Sciatic nerve (tissue), 2 donors: Measurements from ENCODE around the gene XRN1. TPM values are rescaled to one million over a fixed set of nuclear protein-coding genes. Genes with fewer than 3 reads are reported as not detected.

Experiments used
- ATAC-seq: fragments of 200-7000 bp; cut with Tn5 transposase; one replicate; pipeline ENCODE4 v1.9.1; 2020; ENCODE audit warnings: mild to moderate bottlenecking, moderate library complexity
- DNase-seq: peaks from one replicate; pipeline ENCODE4 v3.0.0-alpha.2; 2020; ENCODE audit warnings: low spot score
- intact Hi-C: fragments of 100-400 bp; cut with DNase I; formaldehyde crosslinking; loops from one replicate; pipeline ENCODE4 v1.14.2; 2022
- total RNA-seq: library from RNA; stranded (reverse); fragmentation: NEBNext Ultra II Directional; extraction: Animal tissue kit (Norgen Biotek cat#: 25700); gene quantifications from one replicate; pipeline ENCODE4 v1.2.1, GENCODE V29; 2021
- donor health status: DM: no; HTN: no; CAD: no.
- donor health status: DM: no; HTN: no; CAD: no.

Gene XRN1
- total RNA-seq, 1 donor from 2014 or later, result 72.8 TPM

GRCh38 chr3:142281474-142281873 is 166.4 kb downstream of the XRN1 start:
- ATAC-seq (no peak), DNase-seq (no peak)
- intact Hi-C loops, result no loop called here

- ATAC-seq, result peak; percentile 92
- no peak for DNase-seq
- intact Hi-C loops, result loop anchor here (2.0 kb wide), 1 partner anchor 151 kb away; no protein-coding TSS in a partner anchor
Observed at GRCh38 chr3:142279965-142280590, 167.8 kb downstream of the XRN1 start.

DNA sequence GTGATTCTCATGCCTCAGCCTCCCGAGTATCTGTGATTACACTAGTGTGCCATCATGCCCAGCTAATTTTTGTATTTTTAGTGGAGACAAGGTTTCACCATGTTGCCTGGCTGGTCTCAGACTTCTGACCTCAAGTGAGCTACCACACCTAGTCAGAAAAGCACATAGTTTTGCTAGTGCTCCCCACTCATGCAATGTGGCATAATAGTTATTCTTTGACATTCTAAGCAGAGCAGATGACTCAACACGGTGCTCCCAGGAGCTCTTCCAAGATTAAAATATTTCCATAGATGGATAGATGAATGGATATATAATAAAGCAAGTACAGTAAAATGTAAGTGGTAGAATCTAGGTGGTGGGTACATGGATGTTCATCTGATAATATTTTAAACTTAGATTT is 169.4 kb downstream of the XRN1 start:
- intact Hi-C loops, result loop anchor here (2.0 kb wide), 1 partner anchor 150 kb away; no protein-coding TSS in a partner anchor
- DNase-seq (no peak), ATAC-seq (no peak)

DNA sequence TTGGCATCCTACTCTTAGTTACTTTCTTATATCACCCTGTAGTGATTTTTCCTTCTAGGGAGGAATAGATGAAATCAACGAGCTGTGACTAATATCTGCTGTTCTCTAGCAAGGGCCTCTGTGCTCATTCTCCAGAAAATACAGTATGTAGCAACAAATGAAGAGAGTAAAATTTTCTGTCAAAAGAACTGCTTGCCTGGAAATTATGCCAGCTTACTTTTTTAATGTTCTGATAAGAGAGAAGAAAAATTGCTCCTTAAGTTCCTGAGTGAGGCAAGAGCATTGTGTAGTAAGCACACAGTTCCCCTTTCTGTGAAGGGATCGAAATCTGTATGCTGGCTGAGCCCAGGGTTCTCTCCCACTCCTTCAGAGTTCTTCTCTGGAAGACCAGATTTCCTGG is 171.1 kb downstream of the XRN1 start:
- ATAC-seq, result no peak

DNA sequence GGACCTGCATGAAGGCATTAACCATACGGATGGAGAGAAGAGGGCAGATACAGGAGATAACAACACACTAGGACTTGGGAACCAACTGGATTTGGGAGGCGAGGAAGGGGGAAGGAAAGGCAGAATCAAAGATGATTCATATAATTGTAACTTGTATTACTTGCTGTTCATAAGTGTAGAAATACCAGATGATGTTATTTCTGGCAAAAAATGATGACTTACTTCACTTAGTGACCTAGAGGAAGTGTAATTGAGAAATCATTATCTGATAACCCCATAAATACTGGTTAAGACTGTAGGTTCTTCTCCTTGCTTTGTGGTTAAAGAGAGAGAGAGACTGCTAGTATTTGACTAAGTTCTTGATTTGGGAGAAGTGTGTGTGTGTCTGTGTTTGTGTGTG is 172.0 kb downstream of the XRN1 start:
- DNase-seq (no peak), ATAC-seq (peak; percentile 77)
- intact Hi-C loops, result no loop called here

More for the DNA sequence above, 171.1 kb downstream of the XRN1 start:
- intact Hi-C loops, result no loop called here
- DNase-seq, result no peak

- ATAC-seq (no peak), DNase-seq (no peak)
- intact Hi-C loops, result no loop called here
Observed at GRCh38 chr3:142274908-142275307, 172.9 kb downstream of the XRN1 start.

- DNase-seq, result no peak
- intact Hi-C loops, result no loop called here
- peak; percentile 70 for ATAC-seq
Observed at GRCh38 chr3:142273501-142273900, 174.3 kb downstream of the XRN1 start.

DNA sequence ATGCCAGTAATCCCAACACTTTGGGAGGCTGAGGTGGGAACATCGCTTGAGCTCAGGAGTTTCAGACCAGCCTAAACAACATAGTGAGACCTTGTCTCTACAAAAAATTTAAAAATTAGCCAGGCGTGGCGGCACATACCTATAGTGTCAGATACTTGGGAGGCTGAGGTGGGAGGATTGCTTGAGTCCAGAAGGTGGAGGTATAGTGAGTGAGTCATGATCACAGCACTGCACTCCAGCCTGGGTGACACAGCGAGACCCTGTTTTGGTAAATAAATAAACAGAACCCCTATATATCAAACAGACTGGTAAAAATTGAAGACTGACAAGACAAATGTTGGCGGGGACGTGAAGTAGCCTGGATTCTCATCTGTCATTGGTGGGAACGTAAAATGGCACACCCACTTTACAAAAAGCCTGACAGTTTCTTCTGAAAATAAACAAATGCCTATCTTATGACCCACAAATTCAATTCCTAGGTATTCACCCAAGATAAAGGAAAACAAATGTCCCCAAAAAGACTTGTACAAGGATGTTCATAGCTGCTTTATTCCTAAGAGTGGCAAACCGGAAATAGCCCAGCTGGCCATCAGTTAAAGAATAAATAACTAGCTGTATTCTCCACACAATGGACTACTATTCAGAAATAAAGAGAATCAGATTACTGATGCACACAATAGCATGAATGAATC is 175.5 kb downstream of the XRN1 start:
- ATAC-seq (no peak), DNase-seq (no peak)
- intact Hi-C loops, result no loop called here

GRCh38 chr3:142270407-142270806 is 177.4 kb downstream of the XRN1 start:
- no peak for ATAC-seq
- intact Hi-C loops, result no loop called here
- DNase-seq, result no peak

GRCh38 chr3:142269767-142270166 is 178.1 kb downstream of the XRN1 start:
- DNase-seq (no peak), ATAC-seq (no peak)
- intact Hi-C loops, result no loop called here

GRCh38 chr3:142268426-142268825 is 179.4 kb downstream of the XRN1 start:
- intact Hi-C loops, result no loop called here
- DNase-seq, result no peak
- no peak for ATAC-seq

GRCh38 chr3:142267269-142267668 is 180.6 kb downstream of the XRN1 start:
- intact Hi-C loops, result no loop called here
- DNase-seq (no peak), ATAC-seq (no peak)

- ATAC-seq, result no peak
- intact Hi-C loops, result no loop called here
Observed at GRCh38 chr3:142263112-142263511, 184.7 kb downstream of the XRN1 start.

DNA sequence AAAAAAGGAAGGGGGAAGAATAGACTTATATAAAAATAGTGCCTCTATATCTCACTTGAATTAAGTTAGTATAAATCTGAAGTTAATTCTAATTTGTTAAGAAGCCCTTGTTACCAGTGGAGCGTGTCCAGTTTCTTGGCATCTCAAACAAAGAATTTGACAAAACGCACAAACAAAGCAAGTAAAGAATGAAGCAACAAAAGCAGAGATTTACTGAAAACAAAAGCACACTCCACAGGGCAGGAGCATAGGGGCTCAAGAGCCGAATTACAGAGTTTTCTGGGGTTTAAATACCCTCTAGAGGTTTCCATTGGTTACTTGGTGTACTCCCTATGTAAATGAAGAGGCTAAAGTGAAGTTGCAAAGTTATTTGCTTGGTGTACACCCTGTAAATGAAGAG is 188.5 kb downstream of the XRN1 start:
- intact Hi-C loops, result no loop called here
- DNase-seq, result no peak
- ATAC-seq, result no peak

More at GRCh38 chr3:142263112-142263511, 184.7 kb downstream of the XRN1 start:
- no peak for DNase-seq

DNA sequence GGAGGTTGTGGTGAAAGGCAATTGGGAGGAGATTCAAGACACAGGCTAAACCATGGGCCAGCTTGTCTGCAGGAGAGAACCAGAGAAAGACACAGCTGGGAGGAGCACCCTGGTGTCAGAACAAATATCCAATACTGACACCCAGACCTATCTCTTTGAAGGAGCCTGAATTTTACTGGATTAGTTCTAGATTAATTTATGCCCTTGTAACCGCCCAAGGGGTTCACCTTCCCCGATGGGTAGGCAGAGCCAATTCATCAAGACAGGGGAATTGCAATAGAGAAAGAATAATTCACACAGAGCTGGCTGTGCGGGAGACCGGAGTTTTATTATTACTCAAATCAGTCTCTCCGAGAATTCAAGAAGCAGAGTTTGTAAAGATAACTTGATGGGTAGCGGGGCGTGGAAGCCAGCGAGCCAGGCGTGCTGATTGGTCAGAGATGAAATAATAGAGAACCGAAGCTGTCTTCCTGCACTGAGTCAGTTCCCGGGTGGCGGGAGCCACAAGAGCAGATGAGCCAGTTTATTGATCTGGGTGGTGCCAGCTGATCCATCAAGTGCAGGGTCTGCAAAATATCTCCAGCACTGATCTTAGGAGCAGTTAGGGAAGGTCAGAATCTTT is 191.0 kb downstream of the XRN1 start:
- intact Hi-C loops, result no loop called here
- no peak for DNase-seq
- ATAC-seq, result no peak

Other genes starting within 250 kb of the XRN1 start
- 33.3 TPM for gene GK5, start 222.5 kb downstream of the XRN1 start, total RNA-seq
- 30.5 TPM for gene ATR, start 130.7 kb upstream of the XRN1 start, total RNA-seq
- gene PLS1, start 148.4 kb upstream of the XRN1 start, total RNA-seq, result 0.53 TPM